ENCODE data around the gene RDX. TPM values are rescaled to one million over a fixed set of nuclear protein-coding genes. Genes with fewer than 3 reads are reported as not detected.

Gene RDX
- total and polyA plus RNA-seq, 2 of the 8 experiments (the other 6 are each of a cell fraction or from before 2014, with no cell fraction given), result 27.4 to 100 TPM

DNA sequence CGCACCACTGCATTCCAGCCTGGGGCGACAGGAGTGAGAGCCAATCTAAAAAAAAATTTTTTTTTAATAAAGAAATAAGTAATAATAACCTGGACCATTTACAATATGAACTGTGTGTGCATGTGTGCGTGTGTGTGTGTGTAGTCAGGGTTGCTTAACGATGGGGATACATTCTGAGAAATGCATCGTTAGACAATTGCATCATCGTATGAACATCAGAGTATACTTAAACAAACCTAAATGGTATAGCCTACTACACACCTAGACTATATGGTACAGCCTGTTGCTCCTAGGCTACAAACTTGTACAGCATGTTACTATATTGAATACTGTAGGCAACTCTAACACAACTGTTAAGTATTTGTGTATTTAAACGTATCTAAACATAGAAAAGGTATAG is 26.4 kb downstream of the RDX start:
- FAIRE-seq (no peak), DNase-seq (ENCODE audit: low read depth in 1 of 2, low spot score in 2 of 2) (no peak)
- TF ChIP-seq NANOG (IDR thresholded peaks at IDR 0.05; ENCODE audit: insufficient read depth, low read depth, low read length, poor library complexity, severe bottlenecking), result no peak
- TF ChIP-seq RBBP5 (IDR thresholded peaks at IDR 0.05; ENCODE audit: borderline replicate concordance, low read depth, low read length), result no peak
- no peak for TF ChIP-seq EGR1 (IDR thresholded peaks at IDR 0.05; ENCODE audit: borderline replicate concordance, low read depth, low read length)
- TF ChIP-seq SRF (IDR thresholded peaks at IDR 0.05; ENCODE audit: low read depth, low read length), result no peak
- TF ChIP-seq TBP (IDR thresholded peaks at IDR 0.05; ENCODE audit: low read depth, low read length), result no peak
- TF ChIP-seq YY1 (IDR thresholded peaks at IDR 0.05; ENCODE audit: low read depth, low read length), result no peak
- TF ChIP-seq BCL11A (IDR thresholded peaks at IDR 0.05; ENCODE audit: low read depth in 2 of 2, low read length in 2 of 2), result no peak
- Histone ChIP-seq H3K36me3 (ENCODE audit: control insufficient read depth in 2 of 4, insufficient read depth in 4 of 4, low read length in 3 of 4) (peaks cover 7 to 22% (median 8%) of the 10 kb centered on the region in 4 experiments; a peak in 7 of 8 replicates), H2BK20ac (ENCODE audit: low read length) (no peak overlapping the region), H4K91ac (replicated peaks; ENCODE audit: insufficient read length, low read length) (no peak overlapping the region), H2AK5ac (ENCODE audit: low read depth, low read length) (no peak overlapping the region), H3K9ac (replicated peaks in 1 of 4; ENCODE audit: extremely low read depth in 1 of 4, low read depth in 3 of 4, low read length in 3 of 4) (no peak overlapping the region), H3K4ac (replicated peaks; ENCODE audit: insufficient read length, low read depth, low read length) (no peak overlapping the region), H3K79me2 (ENCODE audit: control insufficient read depth in 1 of 2, insufficient read depth in 2 of 2, low read length in 2 of 2) (peaks cover 0 to 51% of the 10 kb centered on the region in 2 experiments; a peak in 2 of 4 replicates), H2BK5ac (ENCODE audit: low read depth, low read length) (no peak overlapping the region), H2BK120ac (replicated peaks; ENCODE audit: low read depth, low read length) (no peak overlapping the region), H4K5ac (ENCODE audit: insufficient read length, low read depth, low read length) (no peak overlapping the region), H3K56ac (replicated peaks; ENCODE audit: insufficient read length, low read depth, low read length) (no peak overlapping the region), H2BK15ac (ENCODE audit: low read length) (no peak overlapping the region), H4K20me1 (replicated peaks in 1 of 2; ENCODE audit: control insufficient read depth in 1 of 2, insufficient read depth in 2 of 2, low read length in 2 of 2) (peaks cover 5 to 9% of the 10 kb centered on the region in 2 experiments), H3K14ac (ENCODE audit: insufficient read length) (no peak overlapping the region), H3K4me3 (ENCODE audit: extremely low read depth in 1 of 4, insufficient read depth in 2 of 4, low read depth in 3 of 4, low read length in 4 of 4) (no peak overlapping the region), H2AFZ (ENCODE audit: low read length) (no peak overlapping the region), H3K4me1 (replicated peaks in 1 of 4; ENCODE audit: control insufficient read depth in 3 of 4, insufficient read depth in 4 of 4, low read length in 3 of 4) (no peaks in the 10 kb centered on the region), H3K27me3 (replicated peaks in 1 of 4; ENCODE audit: control insufficient read depth in 3 of 4, extremely low read depth in 1 of 4, insufficient read depth in 3 of 4, low read length in 3 of 4) (no peaks in the 10 kb centered on the region), H3K23me2 (ENCODE audit: low read depth, low read length) (no peaks in the 10 kb centered on the region; the same call in 1 of the 2 replicates), H3K9me3 (ENCODE audit: insufficient read depth in 2 of 2, low read depth in 1 of 2, low read length in 1 of 2) (no peaks in the 10 kb centered on the region), H3K27ac (ENCODE audit: low read depth, low read length) (no peak overlapping the region), H3K18ac (ENCODE audit: extremely low read depth, low read length) (no peak overlapping the region), H2BK12ac (ENCODE audit: low read depth, low read length) (no peak overlapping the region), H3K79me1 (ENCODE audit: low read depth, low read length) (peaks cover 3% of the 10 kb centered on the region; the same call in 1 of the 2 replicates), H3K23ac (ENCODE audit: insufficient read length) (no peak overlapping the region), H4K8ac (ENCODE audit: extremely low read depth, insufficient read depth, low read length) (no peak overlapping the region), H3K4me2 (ENCODE audit: insufficient read depth in 1 of 2, low read depth in 2 of 2, low read length in 2 of 2) (no peak overlapping the region)
- CTCF ChIA-PET (ENCODE audit: partially characterized antibody), result interaction anchor here (1.5 kb wide), 1 partner anchor 209 kb away, joined by 3 read pairs; no protein-coding TSS in a partner anchor
- POLR2A ChIA-PET (ENCODE audit: partially characterized antibody), result no interaction called here
- WGBS, 2 experiments (ENCODE audit: extremely low coverage in 1 of 2, insufficient coverage in 1 of 2, insufficient read length in 1 of 2, insufficient replicate concordance in 2 of 2, low coverage in 1 of 2, low lambda C conversion rate in 2 of 2, missing lambda C conversion rate in 1 of 2), result 93% methylated on average over 7 of the region's 7 CpGs; no CpG with 5 or more reads in 1 of the 2 experiments

Data from H1 (cell line).